K562 treated with DMSO at 1 percent for 12 hours (cell line): ENCODE data around the gene COX6B1. TPM values are rescaled to one million over a fixed set of nuclear protein-coding genes. Genes with fewer than 3 reads are reported as not detected.

Experiments used
- total RNA-seq: library from RNA; unstranded; fragments of 300-600 nt; gene quantifications from 2 replicates; pipeline ENCODE4 v1.2.3, GENCODE V29; 2022; ENCODE audit not compliant: insufficient read depth

COX6B1 gene, protein sequence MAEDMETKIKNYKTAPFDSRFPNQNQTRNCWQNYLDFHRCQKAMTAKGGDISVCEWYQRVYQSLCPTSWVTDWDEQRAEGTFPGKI
- total RNA-seq, result 995 and 1,433 TPM in 2 replicates

DNA sequence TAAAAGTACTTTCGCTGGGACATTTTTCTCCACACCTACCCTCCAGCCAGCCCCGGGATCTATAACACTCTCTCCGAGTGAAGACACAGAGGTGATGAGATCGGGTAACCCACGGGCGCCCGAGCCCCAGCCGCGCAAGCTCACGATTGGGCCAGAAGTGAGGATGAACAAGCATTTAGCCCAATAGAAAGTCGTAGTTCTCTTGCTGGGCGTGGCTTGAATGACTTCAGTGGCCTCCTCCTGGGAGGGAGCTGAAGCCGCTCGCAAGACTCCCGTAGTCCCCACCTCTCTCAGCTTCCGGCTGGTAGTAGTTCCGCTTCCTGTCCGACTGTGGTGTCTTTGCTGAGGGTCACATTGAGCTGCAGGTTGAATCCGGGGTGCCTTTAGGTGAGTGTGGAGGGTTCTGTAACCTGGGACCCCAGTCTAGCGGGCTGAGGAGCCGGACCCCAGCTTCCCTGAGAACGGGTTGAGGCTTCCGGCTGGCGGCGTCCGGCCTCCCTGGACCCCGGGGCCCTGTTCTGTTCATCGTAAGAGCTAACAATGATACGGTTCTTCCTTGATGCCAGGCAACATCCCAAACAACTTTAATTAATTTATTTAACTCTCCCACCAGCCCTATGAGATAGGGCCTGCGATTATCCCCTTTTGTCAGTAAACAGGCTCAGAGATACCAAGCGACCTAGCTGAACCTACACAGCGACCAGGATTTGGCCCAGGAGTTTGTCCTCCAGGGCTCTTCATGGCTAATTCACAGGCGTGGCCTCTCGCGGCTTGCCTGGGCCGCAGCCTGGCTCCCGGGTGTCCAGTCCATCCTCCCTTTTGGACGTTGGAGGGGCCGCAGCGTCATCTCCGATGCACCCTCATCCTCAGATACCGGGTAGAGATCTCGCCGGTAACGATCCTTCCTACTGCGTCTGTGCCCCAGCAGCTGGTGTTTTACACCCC is at the start of gene COX6B1:
COX6B1 (plus strand) TSS at position 307 of the 945 bp plus-strand sequence. CDS start 2,921 bp downstream, outside the sequence.

DNA sequence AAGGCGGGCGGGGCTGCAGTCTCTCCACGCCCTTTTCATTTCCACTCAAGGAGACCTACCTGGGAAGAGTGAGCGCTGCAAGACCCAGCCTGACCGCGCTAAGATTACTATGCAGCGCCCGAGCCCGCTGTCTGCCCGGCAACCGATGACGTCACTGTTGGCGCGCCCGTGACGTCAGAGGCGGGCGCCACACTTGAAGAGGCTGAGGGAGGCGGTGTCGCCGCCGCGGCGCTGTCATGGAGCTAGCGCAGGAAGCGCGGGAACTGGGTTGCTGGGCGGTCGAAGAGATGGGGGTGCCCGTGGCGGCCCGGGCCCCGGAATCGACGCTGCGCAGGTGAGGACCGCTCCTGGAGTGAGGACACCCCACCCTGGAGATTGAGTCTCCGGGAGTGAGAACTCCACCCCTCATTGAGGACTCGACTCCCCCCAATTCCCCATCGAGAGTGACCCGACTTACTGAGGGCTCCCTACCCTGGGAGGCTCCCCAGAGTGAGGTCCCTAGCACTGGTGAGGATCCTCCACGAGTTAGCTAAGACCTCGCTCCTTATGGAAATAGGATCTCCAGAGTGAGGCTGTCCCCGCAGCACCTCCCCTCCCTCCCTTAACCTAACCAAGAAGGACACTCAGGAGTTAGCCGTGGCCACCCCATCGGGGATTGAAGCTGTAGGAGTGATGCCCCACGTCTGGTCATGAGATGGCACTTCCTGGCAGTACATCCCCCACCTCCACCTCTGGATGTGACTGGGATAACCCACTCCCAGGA is 35.4 kb upstream of the COX6B1 start, which contains the start of gene HAUS5:
HAUS5 (plus strand) TSS at position 177 of the 763 bp plus-strand sequence; CDS start at position 237, 60 bp downstream.

DNA sequence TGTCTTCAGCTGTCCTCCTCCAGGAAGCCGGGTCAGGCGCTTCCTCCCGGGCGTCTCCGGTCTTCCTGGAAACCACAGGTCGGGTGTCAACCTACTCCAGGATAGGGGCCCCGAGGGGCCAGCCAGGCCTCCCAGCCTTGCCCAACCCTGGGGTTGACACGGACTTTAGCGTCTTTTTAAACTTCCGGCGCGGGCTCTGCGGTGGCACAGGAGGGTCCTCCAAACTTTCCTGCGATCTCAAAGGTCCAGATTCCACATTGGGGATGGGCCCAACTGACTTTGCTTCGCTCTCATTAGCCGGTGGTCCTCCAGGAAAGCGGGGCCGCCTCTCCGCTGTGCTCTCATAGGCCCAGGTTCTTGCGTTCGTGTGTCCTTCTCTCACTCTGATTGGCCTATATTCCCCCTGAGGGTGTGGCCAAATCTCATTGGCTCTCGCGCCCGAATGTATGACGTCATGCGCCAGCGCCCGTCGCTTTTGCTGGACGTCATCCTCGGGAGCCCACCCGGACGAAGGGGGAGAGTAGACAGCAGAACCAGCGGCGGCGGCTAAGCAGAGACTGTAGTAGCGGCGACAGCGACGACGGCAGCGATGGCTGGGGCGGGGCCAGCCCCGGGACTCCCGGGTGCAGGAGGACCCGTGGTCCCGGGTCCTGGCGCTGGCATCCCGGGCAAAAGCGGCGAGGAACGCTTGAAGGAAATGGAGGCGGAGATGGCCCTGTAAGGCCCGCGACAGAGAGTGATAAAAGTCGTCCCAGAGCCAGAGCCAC is 19.4 kb upstream of the COX6B1 start, which contains the start of gene RBM42:
RBM42 (plus strand) TSS at position 472 of the 767 bp plus-strand sequence; CDS start at position 590, 118 bp downstream.

DNA sequence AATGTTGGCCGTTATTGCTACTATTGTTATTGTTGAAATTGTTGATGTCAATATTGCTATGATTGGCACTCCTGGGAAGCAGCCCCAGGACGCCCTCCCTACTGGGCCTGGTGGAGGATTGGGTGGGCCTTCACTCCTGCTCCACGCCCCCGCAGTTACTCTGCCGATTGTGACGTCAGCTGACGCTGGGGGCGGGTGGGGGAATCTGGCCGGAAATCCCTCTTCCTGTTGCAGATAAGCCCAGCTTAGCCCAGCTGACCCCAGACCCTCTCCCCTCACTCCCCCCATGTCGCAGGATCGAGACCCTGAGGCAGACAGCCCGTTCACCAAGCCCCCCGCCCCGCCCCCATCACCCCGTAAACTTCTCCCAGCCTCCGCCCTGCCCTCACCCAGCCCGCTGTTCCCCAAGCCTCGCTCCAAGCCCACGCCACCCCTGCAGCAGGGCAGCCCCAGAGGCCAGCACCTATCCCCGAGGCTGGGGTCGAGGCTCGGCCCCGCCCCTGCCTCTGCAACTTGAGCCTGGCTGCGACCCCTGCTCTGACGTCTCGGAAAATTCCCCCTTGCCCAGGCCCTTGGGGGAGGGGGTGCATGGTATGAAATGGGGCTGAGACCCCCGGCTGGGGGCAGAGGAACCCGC is 6.5 kb upstream of the COX6B1 start, which contains the start of gene ETV2:
ETV2 (plus strand) TSS at position 231 of the 637 bp plus-strand sequence. CDS start 716 bp downstream, outside the sequence.

DNA sequence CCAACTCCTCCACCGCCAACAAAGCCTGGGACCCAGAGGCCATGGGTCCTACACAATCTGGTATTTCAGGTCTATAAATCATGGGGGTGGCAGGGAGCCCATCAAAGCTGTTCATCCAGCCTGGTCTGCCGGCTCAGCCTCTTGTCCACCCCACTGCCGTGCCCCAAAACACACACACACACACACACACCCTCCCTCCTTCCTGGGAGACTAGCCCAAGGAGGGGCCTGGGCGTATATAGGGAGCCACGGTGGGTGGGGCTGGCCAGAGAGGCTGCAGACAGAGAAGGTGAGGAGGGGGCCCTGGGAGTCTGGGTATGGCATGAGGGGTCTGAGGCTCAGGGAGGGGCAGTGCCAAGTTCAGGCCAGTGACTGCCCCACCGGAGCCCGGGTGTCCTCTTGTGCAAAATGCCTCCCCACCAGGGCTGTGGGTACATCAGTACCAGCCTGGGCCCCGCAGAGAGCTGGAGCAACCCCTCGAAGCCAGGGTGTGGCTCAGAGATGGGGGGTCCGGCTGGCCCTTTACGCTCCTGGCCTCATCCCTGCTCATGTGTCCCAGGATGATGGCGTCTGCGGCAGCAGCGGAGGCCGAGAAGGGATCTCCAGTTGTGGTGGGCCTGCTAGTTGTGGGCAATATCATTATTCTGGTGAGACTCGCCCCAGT is 18.3 kb downstream of the COX6B1 start, which contains the start of gene UPK1A:
UPK1A (plus strand) TSS at position 267 of the 663 bp plus-strand sequence; CDS start at position 563, 296 bp downstream.

DNA sequence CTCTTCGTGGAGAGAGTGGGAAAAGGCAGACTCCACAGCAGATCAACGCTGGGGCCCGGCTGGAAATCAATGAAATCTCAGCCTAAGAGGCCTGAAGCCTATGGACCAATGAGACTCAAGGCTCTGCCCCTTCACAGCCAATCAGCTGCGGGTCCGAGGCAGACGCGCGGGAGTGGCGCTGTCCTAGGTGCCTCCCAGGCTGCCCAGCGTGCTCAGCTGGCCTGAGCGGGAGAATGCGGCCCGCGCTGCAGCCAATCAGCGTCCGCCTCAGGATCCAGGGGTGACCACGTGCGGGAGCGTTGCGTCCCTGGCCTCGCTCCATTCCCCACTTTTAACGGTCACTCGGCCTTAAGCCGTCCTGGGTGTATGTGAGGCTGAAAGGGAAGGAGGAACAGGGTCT is 56.1 kb downstream of the COX6B1 start, which contains the start of gene ZBTB32:
ZBTB32 (plus strand) TSS at position 341 of the 400 bp plus-strand sequence. CDS start 10,069 bp downstream, outside the sequence.

Other genes starting within 250 kb of the COX6B1 start
- not detected in 2 replicates for gene FFAR2, start 200.1 kb upstream of the COX6B1 start, total RNA-seq
- gene KRTDAP, start 157.9 kb upstream of the COX6B1 start, total RNA-seq, result not detected in 2 replicates
- not detected in 2 replicates for gene DMKN, start 134.7 kb upstream of the COX6B1 start, total RNA-seq
- gene SBSN, start 120.0 kb upstream of the COX6B1 start, total RNA-seq, result not detected in 2 replicates
- gene GAPDHS, start 114.9 kb upstream of the COX6B1 start, total RNA-seq, result not detected in 2 replicates
- 104 and 142 TPM in 2 replicates for gene TMEM147, start 102.7 kb upstream of the COX6B1 start, total RNA-seq
- gene ATP4A, start 84.7 kb upstream of the COX6B1 start, total RNA-seq, result not detected in 2 replicates
- not detected in 2 replicates for gene PMIS2, start 62.1 kb upstream of the COX6B1 start, total RNA-seq
- gene HAUS5, start 35.6 kb upstream of the COX6B1 start, total RNA-seq, result 18.2 and 37.8 TPM in 2 replicates
- 182 and 236 TPM in 2 replicates for gene RBM42, start 19.3 kb upstream of the COX6B1 start, total RNA-seq
- gene ETV2, start 6.6 kb upstream of the COX6B1 start, total RNA-seq, result 1.7 and 2.1 TPM in 2 replicates
- not detected in 2 replicates for gene UPK1A, start 18.2 kb downstream of the COX6B1 start, total RNA-seq
- gene ZBTB32, start 56.2 kb downstream of the COX6B1 start, total RNA-seq, result not detected in 2 replicates
- 20.4 and 28.5 TPM in 2 replicates for gene KMT2B, start 69.7 kb downstream of the COX6B1 start, total RNA-seq
- 10.9 and 19.2 TPM in 2 replicates for gene IGFLR1, start 94.1 kb downstream of the COX6B1 start, total RNA-seq
- 4.5 and 8.7 TPM in 2 replicates for gene U2AF1L4, start 97.1 kb downstream of the COX6B1 start, total RNA-seq
- 21.0 and 49.5 TPM in 2 replicates for gene PSENEN, start 97.3 kb downstream of the COX6B1 start, total RNA-seq
- gene LIN37, start 100.3 kb downstream of the COX6B1 start, total RNA-seq, result 24.0 and 25.9 TPM in 2 replicates
- gene HSPB6, start 108.7 kb downstream of the COX6B1 start, total RNA-seq, result not detected in 2 replicates
- 5.4 and 18.6 TPM in 2 replicates for gene PROSER3, start 109.9 kb downstream of the COX6B1 start, total RNA-seq
- gene ARHGAP33, start 127.2 kb downstream of the COX6B1 start, total RNA-seq, result 4.2 and 5.9 TPM in 2 replicates
- gene PRODH2, start 164.5 kb downstream of the COX6B1 start, total RNA-seq, result not detected in 2 replicates
- gene NPHS1, start 204.2 kb downstream of the COX6B1 start, total RNA-seq, result 1.3 and 1.9 TPM in 2 replicates
- 0.20 TPM in 1 of 2 replicates, not detected in the other for gene KIRREL2, start 208.6 kb downstream of the COX6B1 start, total RNA-seq
- 7.4 and 15.0 TPM in 2 replicates for gene APLP1, start 220.3 kb downstream of the COX6B1 start, total RNA-seq